Measurements from ENCODE around the gene IKBIP.

GRCh38 chr12:98591209-98591608, 53.4 kb downstream of the IKBIP start:
- TF ChIP-seq CTCF (IDR thresholded peaks at IDR 0.05) (no peak), POLR2A (IDR thresholded peaks at IDR 0.05) (no peak)

All from sigmoid colon (tissue), 3 donors.